ENCODE results near the gene CFAP54. TPM values are rescaled to one million over a fixed set of nuclear protein-coding genes. Genes with fewer than 3 reads are reported as not detected.

CFAP54 gene
- 0.10 TPM for polyA plus RNA-seq (2013, experiment 1 of 2)
- polyA plus RNA-seq (2013, experiment 2 of 2): 0.15 TPM

GRCh38 chr12:96489392-96490056 is at the start of gene CFAP54:
CFAP54 (plus strand) TSS chr12:96489577; CDS start chr12:96489610, 33 bp downstream.
- H2AK5ac ChIP-seq (ENCODE audit: low read length): no peak within 1 kb of the TSS
- H3K79me2 ChIP-seq (ENCODE audit: control insufficient read depth, insufficient read depth, low read length): no peaks in the 10 kb centered on the region
- no peak within 1 kb of the TSS for H4K5ac ChIP-seq (ENCODE audit: low read length)
- peak within 1 kb of the TSS; percentile 67 for H3K4me3 ChIP-seq (ENCODE audit: low read length)
- H2BK5ac ChIP-seq (ENCODE audit: low read length): no peak within 1 kb of the TSS
- H4K8ac ChIP-seq (ENCODE audit: low read depth, low read length): peak within 1 kb of the TSS; percentile 89
- WGBS (ENCODE audit: extremely low coverage, insufficient coverage, low lambda C conversion rate): no CpG with 5 or more reads among the region's 53 CpGs
- no peak within 1 kb of the TSS for H3K4ac ChIP-seq (ENCODE audit: low read depth, low read length)
- H2BK120ac ChIP-seq (ENCODE audit: low read depth, low read length): no peak within 1 kb of the TSS
- H3K27me3 ChIP-seq (ENCODE audit: insufficient read depth, low read length, poor library complexity): no peaks in the 10 kb centered on the region
- no peaks in the 10 kb centered on the region for H3K79me1 ChIP-seq (ENCODE audit: low read length)
- H3K9ac ChIP-seq (ENCODE audit: low read length): peak within 1 kb of the TSS; percentile 56
- H3K23ac ChIP-seq (ENCODE audit: low read length): no peak within 1 kb of the TSS
- no peak within 1 kb of the TSS for H3K27ac ChIP-seq (ENCODE audit: low read depth, low read length)
- no peaks in the 10 kb centered on the region for H3K4me1 ChIP-seq (ENCODE audit: control insufficient read depth, low read depth, low read length)
- H3K36me3 ChIP-seq (ENCODE audit: control insufficient read depth, insufficient read depth, low read length): no peaks in the 10 kb centered on the region
- H3K18ac ChIP-seq (ENCODE audit: low read length): no peak within 1 kb of the TSS
- peak within 1 kb of the TSS; percentile 82 for H3K56ac ChIP-seq (ENCODE audit: low read length)
- peak within 1 kb of the TSS; percentile 83 for H3K4me2 ChIP-seq (ENCODE audit: low read length)
- peak; percentile 96 for DNase-seq
- H2BK15ac ChIP-seq (replicated peaks; ENCODE audit: low read depth): no peak within 1 kb of the TSS

- H2BK120ac ChIP-seq (ENCODE audit: low read depth, low read length): no peak overlapping the region
- no peak overlapping the region for H2AK5ac ChIP-seq (ENCODE audit: low read length)
- H3K4me2 ChIP-seq (ENCODE audit: low read length): no peak overlapping the region
- H3K9ac ChIP-seq (ENCODE audit: low read length): no peak overlapping the region
- no peaks in the 10 kb centered on the region for H3K79me1 ChIP-seq (ENCODE audit: low read length)
- H3K36me3 ChIP-seq (ENCODE audit: control insufficient read depth, insufficient read depth, low read length): no peaks in the 10 kb centered on the region
- H3K4me1 ChIP-seq (ENCODE audit: control insufficient read depth, low read depth, low read length): no peaks in the 10 kb centered on the region
- H2BK5ac ChIP-seq (ENCODE audit: low read length): no peak overlapping the region
- no peak overlapping the region for H2BK15ac ChIP-seq (replicated peaks; ENCODE audit: low read depth)
- no peak overlapping the region for H3K27ac ChIP-seq (ENCODE audit: low read depth, low read length)
- H3K23ac ChIP-seq (ENCODE audit: low read length): no peak overlapping the region
- no peak overlapping the region for H3K4ac ChIP-seq (ENCODE audit: low read depth, low read length)
- no peak overlapping the region for H3K18ac ChIP-seq (ENCODE audit: low read length)
- H3K79me2 ChIP-seq (ENCODE audit: control insufficient read depth, insufficient read depth, low read length): no peaks in the 10 kb centered on the region
- no peak overlapping the region for H4K8ac ChIP-seq (ENCODE audit: low read depth, low read length)
- H3K27me3 ChIP-seq (ENCODE audit: insufficient read depth, low read length, poor library complexity): no peaks in the 10 kb centered on the region
- no peak overlapping the region for H4K5ac ChIP-seq (ENCODE audit: low read length)
- H3K4me3 ChIP-seq (ENCODE audit: low read length): no peak overlapping the region
- H3K56ac ChIP-seq (ENCODE audit: low read length): no peak overlapping the region
- no peak for DNase-seq
- no CpG with 5 or more reads among the region's 3 CpGs for WGBS (ENCODE audit: extremely low coverage, insufficient coverage, low lambda C conversion rate)
Measured at GRCh38 chr12:96441816-96442215, 47.6 kb upstream of the CFAP54 start.

GRCh38 chr12:96442906-96443305 is 46.5 kb upstream of the CFAP54 start:
- Histone ChIP-seq H4K8ac (ENCODE audit: low read depth, low read length) (no peak overlapping the region), H3K56ac (ENCODE audit: low read length) (no peak overlapping the region), H3K27me3 (ENCODE audit: insufficient read depth, low read length, poor library complexity) (no peaks in the 10 kb centered on the region), H3K23ac (ENCODE audit: low read length) (no peak overlapping the region), H2BK15ac (replicated peaks; ENCODE audit: low read depth) (no peak overlapping the region), H3K9ac (ENCODE audit: low read length) (no peak overlapping the region), H3K79me1 (ENCODE audit: low read length) (no peaks in the 10 kb centered on the region), H3K79me2 (ENCODE audit: control insufficient read depth, insufficient read depth, low read length) (no peaks in the 10 kb centered on the region), H4K5ac (ENCODE audit: low read length) (no peak overlapping the region), H3K27ac (ENCODE audit: low read depth, low read length) (no peak overlapping the region), H3K4me3 (ENCODE audit: low read length) (no peak overlapping the region), H3K36me3 (ENCODE audit: control insufficient read depth, insufficient read depth, low read length) (no peaks in the 10 kb centered on the region), H2BK5ac (ENCODE audit: low read length) (no peak overlapping the region), H3K4me1 (ENCODE audit: control insufficient read depth, low read depth, low read length) (no peaks in the 10 kb centered on the region), H3K4ac (ENCODE audit: low read depth, low read length) (no peak overlapping the region), H3K4me2 (ENCODE audit: low read length) (no peak overlapping the region), H3K18ac (ENCODE audit: low read length) (no peak overlapping the region), H2AK5ac (ENCODE audit: low read length) (no peak overlapping the region), H2BK120ac (ENCODE audit: low read depth, low read length) (no peak overlapping the region)
- DNase-seq: no peak
- no CpG with 5 or more reads among the region's 3 CpGs for WGBS (ENCODE audit: extremely low coverage, insufficient coverage, low lambda C conversion rate)

- Histone ChIP-seq H2BK5ac (ENCODE audit: low read length) (no peak overlapping the region), H3K18ac (ENCODE audit: low read length) (no peak overlapping the region), H2BK120ac (ENCODE audit: low read depth, low read length) (no peak overlapping the region), H3K27me3 (ENCODE audit: insufficient read depth, low read length, poor library complexity) (no peaks in the 10 kb centered on the region), H3K23ac (ENCODE audit: low read length) (no peak overlapping the region), H3K4me2 (ENCODE audit: low read length) (no peak overlapping the region), H3K4me3 (ENCODE audit: low read length) (no peak overlapping the region), H3K9ac (ENCODE audit: low read length) (no peak overlapping the region), H3K56ac (ENCODE audit: low read length) (no peak overlapping the region), H3K27ac (ENCODE audit: low read depth, low read length) (no peak overlapping the region), H3K4me1 (ENCODE audit: control insufficient read depth, low read depth, low read length) (no peaks in the 10 kb centered on the region), H3K79me1 (ENCODE audit: low read length) (no peaks in the 10 kb centered on the region), H3K4ac (ENCODE audit: low read depth, low read length) (no peak overlapping the region), H3K79me2 (ENCODE audit: control insufficient read depth, insufficient read depth, low read length) (no peaks in the 10 kb centered on the region), H2BK15ac (replicated peaks; ENCODE audit: low read depth) (no peak overlapping the region), H3K36me3 (ENCODE audit: control insufficient read depth, insufficient read depth, low read length) (no peaks in the 10 kb centered on the region), H2AK5ac (ENCODE audit: low read length) (no peak overlapping the region), H4K8ac (ENCODE audit: low read depth, low read length) (no peak overlapping the region), H4K5ac (ENCODE audit: low read length) (no peak overlapping the region)
- no peak for DNase-seq
- WGBS (ENCODE audit: extremely low coverage, insufficient coverage, low lambda C conversion rate): no CpG with 5 or more reads among the region's 10 CpGs
Measured at GRCh38 chr12:96444399-96444798, 45.0 kb upstream of the CFAP54 start.

- H4K8ac ChIP-seq (ENCODE audit: low read depth, low read length): no peak overlapping the region
- DNase-seq: peak; percentile 78
- no peaks in the 10 kb centered on the region for H3K79me2 ChIP-seq (ENCODE audit: control insufficient read depth, insufficient read depth, low read length)
- WGBS (ENCODE audit: extremely low coverage, insufficient coverage, low lambda C conversion rate): no CpG with 5 or more reads among the region's 6 CpGs
- no peak overlapping the region for H3K4me3 ChIP-seq (ENCODE audit: low read length)
- no peak overlapping the region for H2BK120ac ChIP-seq (ENCODE audit: low read depth, low read length)
- no peak overlapping the region for H2AK5ac ChIP-seq (ENCODE audit: low read length)
- no peaks in the 10 kb centered on the region for H3K79me1 ChIP-seq (ENCODE audit: low read length)
- no peaks in the 10 kb centered on the region for H3K4me1 ChIP-seq (ENCODE audit: control insufficient read depth, low read depth, low read length)
- no peak overlapping the region for H3K4ac ChIP-seq (ENCODE audit: low read depth, low read length)
- H3K27ac ChIP-seq (ENCODE audit: low read depth, low read length): no peak overlapping the region
- no peaks in the 10 kb centered on the region for H3K36me3 ChIP-seq (ENCODE audit: control insufficient read depth, insufficient read depth, low read length)
- no peak overlapping the region for H3K56ac ChIP-seq (ENCODE audit: low read length)
- H3K27me3 ChIP-seq (ENCODE audit: insufficient read depth, low read length, poor library complexity): no peaks in the 10 kb centered on the region
- peak overlapping the region; percentile 60 for H3K18ac ChIP-seq (ENCODE audit: low read length)
- no peak overlapping the region for H4K5ac ChIP-seq (ENCODE audit: low read length)
- no peak overlapping the region for H2BK5ac ChIP-seq (ENCODE audit: low read length)
- H3K23ac ChIP-seq (ENCODE audit: low read length): no peak overlapping the region
- H2BK15ac ChIP-seq (replicated peaks; ENCODE audit: low read depth): no peak overlapping the region
- no peak overlapping the region for H3K9ac ChIP-seq (ENCODE audit: low read length)
- H3K4me2 ChIP-seq (ENCODE audit: low read length): no peak overlapping the region
Measured at GRCh38 chr12:96445691-96446583, 43.4 kb upstream of the CFAP54 start.

Data from mesendoderm (in vitro differentiated cells).